HG02885 (cell line): ENCODE results near the gene PON2.
"Not testable (repeated sequence)": the region's sequence is repeated elsewhere in the genome, so short reads cannot be mapped to it uniquely, and the experiment has no call there.

Experiments
- ATAC-seq: cut with Tn5 transposase; IDR thresholded peaks from one replicate; pipeline ENCODE4 v1.9.1; 2021; ENCODE audit warnings: mild to moderate bottlenecking; ENCODE audit not compliant: unreplicated experiment, poor library complexity

PON2 gene

DNA sequence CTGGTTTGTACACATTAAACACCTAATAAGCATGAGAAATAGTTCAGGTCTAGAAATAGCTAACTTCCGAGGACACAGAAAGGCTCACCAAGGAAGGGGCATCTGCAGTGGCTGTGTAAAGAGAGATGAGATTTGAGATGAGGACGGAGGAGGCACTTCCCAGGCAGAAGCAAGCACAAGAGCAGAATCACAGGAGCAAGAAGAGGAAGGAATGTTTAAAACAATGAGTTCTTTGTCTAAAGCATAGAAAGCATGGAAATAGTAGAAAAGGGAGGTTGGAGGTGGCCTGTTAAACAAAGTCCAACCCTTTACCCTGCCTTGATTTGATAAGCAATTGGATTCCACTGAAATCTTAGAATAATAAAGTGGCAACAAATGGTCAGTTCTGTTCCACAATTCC, 27.1 kb downstream of the PON2 start:
- no peak for ATAC-seq

DNA sequence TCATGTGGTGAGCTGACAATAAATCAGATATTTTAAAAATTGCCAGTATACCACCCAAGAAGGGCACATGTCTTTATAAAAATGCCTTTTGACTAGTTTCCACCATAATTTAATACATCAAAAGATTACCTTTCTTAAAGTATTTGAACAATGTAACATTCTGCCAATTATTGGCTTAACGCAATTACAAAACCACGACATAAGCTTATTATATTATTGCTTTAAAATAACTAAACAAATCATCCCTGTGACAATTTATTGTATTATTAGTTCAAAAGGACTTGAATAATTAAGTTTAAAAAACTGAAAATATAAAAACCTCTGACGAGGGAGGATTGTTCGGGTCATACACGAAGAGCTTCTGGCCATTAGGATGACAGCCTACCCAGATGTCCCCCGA, 29.0 kb downstream of the PON2 start:
- no peak for ATAC-seq

GRCh38 chr7:95405208-95405607, 29.6 kb downstream of the PON2 start:
- ATAC-seq: no peak

- no peak for ATAC-seq
Observed at GRCh38 chr7:95404316-95404865, 30.4 kb downstream of the PON2 start.

GRCh38 chr7:95398155-95398940, 36.5 kb downstream of the PON2 start:
- no peak for ATAC-seq

GRCh38 chr7:95397381-95397780, 37.4 kb downstream of the PON2 start:
- ATAC-seq: no peak

DNA sequence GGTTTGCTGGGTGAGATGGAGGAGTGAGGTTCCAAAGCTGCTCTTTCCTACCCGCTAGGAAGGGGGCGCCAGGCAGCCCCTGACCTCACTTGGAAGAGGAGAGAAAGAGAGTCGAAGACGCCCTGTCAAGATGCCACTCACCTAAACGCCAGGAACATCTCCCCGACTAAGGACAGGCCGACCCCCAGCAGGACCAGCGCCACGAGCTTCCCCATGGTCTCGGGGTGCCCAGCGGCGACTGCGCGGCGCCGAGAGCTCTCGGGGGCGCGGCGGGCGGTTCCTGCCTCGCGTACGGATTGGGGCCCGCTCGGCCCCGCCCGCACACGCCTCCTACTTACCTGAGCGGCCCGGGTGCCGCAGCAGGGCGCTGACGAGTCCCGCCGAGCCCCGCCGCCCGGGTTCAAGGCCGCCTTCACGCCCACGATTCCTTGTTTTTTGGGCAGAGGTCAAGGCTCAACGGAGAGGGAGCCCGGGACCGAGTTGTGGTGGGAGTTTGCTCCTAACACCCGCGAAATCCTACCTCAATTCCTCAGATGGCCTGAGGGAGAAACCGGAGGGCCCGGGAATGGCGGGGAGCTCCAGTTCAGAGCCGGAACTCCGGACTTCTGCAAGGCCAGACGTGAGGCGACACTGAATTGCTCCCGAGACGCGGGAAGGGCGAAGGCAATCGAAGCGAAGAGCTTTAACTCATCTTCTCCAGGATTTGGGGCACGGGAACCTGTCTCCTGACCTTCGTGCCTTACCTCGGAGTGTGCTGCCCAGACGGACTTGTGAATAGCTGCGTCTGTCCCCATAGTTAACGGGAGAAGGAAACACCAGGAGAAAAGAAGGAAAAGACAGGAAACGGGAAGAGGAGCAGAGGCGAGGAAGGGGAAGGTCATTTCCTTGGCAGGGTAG, 38.4 kb downstream of the PON2 start, which contains the start of gene PON3:
TSS of gene PON3 (minus strand) at position 240 of the 897 bp plus-strand sequence. CDS start at position 215, 25 bp downstream.
- ATAC-seq: no peak

GRCh38 chr7:95395755-95396135, 39.1 kb downstream of the PON2 start:
- no peak for ATAC-seq

GRCh38 chr7:95394370-95394769, 40.5 kb downstream of the PON2 start:
- ATAC-seq: no peak

DNA sequence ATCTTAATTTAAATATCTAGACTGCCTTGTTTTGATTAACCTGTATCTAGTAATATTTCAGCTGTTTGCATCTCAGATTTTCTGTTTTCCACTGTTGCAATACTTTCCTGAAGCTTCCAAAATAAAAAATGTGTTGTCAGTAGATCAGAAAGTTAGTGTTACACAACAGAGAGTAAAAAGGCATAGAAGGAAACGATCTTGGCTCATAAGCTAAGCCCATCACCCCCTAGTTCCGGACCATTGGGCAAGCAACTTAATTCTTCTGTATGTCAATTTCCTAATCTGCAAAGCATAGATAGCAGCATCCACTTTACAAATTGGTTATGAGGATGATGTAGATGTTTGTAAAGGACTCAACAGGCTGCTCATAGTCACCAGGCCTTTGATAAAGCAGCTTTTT, 43.1 kb downstream of the PON2 start:
- ATAC-seq: no peak

GRCh38 chr7:95389516-95389915, 45.3 kb downstream of the PON2 start:
- ATAC-seq: no peak

DNA sequence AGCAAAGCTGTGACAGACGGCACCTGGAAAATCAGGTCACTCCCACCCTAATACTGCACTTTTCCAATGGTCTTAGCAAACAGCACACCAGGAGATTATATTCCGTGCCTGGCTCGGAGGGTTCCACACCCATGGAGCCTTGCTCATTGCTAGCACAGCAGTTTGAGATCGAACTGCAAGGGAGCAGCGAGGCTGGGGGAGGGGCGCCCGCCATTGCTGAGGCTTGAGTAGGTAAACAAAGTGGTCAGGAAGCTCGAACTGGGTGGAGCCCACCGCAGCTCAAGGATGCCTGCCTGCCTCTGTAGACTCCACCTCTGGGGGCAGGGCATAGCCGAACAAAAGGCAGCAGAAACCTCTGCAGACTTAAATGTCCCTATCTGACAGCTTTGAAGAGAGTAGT, 55.4 kb downstream of the PON2 start:
- ATAC-seq: not testable (repeated sequence)

DNA sequence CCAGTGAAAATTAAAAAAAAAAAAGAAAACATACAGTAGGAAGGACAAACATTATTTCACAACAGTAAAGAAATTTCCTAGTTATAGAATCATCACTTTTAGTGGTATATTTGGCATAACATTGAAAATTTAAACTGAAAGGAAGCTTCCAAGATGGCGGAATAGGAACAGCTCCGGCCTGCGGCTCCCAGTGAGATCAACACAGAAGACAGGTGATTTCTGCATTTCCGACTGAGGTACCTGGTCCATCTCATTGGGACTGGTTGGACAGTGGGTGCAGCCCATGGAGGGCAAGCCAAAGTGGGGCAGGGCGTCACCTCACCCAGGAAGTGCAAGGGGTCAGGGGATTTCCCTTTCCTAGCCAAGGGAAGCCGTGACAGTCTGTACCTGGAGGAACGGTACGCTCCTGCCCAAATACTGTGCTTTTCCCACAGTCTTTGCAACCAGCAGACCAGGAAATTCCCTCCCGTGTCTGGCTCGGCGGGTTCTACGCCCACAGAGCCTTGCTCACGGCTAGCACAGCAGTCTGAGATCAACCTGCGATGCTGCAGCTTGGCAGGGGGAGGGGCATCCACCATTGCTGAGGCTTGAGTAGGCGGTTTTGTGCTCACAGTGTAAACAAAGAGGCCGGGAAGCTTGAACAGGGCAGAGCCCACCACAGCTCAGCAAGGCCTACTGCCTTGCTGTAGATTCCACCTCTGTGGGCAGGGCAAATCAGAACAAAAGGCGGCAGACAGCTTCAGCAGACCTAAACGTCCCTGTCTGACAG, 58.0 kb downstream of the PON2 start:
- ATAC-seq: no peak

- ATAC-seq: no peak
Observed at GRCh38 chr7:95375591-95376257, 59.1 kb downstream of the PON2 start.

DNA sequence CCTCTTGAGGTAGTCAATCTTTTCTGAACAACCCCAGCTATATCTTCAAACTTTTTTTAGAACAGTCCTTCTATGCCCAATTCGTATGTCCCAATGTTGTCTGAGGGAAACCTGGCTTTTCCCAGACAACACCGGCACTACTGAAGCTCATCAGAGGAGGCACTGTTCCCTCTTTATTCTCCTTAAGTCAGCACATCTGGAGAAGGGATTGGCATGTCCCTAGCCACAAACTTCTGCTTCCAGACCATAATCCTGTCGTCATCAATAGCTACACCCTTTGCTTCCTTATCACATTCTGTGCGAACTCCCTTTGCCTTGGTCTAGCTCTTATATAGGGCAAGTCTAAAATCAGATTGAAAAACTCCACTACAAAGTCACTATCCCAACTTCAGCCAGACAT, 61.5 kb downstream of the PON2 start:
- ATAC-seq: no peak

DNA sequence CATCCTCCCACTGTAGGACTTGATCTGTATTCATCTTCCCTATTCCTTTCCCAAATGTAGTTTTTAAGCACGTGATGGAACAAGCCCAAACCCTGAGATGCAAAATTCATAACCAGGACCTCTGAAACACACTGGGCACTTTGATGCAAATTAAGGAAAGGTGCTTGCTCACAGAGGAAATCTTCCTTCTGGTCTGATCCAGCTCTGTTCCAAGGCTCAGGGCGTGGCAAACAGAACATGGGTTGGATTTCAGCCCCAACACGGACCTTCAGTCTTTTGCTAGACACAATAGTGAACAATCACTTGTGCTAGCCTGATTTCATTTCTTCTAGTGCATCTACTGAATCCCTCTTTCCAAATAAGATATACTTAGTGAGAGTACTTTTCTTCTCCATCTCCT, 66.6 kb downstream of the PON2 start:
- no peak for ATAC-seq

DNA sequence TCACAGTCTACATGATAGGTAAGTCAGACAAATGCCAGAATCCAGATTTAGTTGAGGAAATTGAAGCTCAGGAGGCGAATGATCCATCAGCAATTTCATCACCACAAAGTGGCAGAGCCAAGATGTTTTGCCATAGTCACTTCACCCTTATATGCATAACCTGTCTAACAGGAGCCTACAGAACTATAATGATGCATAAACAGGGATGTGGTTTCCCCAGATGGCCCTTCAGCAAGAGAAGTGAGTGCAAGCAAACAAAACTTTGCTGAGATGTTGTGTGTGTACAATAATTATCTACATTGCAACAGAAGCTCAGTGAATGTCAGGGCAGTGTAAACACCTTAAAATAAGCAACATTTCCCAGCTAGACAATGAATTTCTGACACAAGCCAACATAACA, 67.2 kb downstream of the PON2 start:
- ATAC-seq: no peak

DNA sequence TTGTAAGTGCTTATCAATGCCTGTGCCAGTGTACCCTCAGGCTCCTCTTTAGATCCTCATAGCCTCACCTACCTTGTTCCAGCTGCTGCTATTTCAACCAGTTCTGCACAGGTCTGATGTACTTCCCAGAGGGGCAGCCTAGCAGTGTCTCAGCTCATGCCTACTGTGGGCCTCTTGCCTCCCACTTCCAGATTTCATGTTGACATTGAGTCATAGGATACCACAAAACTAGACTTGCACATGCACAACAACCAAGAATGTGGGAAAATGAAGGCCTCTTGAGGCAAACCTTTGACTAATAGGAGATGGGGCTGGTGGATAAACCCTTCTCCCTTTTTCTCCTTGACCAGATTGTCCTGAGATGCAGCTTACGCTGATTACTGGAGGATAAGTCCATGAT, 69.7 kb downstream of the PON2 start:
- ATAC-seq: no peak

GRCh38 chr7:95357623-95358022, 77.2 kb downstream of the PON2 start:
- ATAC-seq: no peak
